ENCODE measurements around the gene WNT6.

The WNT6 gene

GRCh38 chr2:218870984-218871344, 11.4 kb downstream of the WNT6 start:
- DNase-seq (ENCODE audit: low read depth) = no peak
- TF ChIP-seq, protein P1, sequence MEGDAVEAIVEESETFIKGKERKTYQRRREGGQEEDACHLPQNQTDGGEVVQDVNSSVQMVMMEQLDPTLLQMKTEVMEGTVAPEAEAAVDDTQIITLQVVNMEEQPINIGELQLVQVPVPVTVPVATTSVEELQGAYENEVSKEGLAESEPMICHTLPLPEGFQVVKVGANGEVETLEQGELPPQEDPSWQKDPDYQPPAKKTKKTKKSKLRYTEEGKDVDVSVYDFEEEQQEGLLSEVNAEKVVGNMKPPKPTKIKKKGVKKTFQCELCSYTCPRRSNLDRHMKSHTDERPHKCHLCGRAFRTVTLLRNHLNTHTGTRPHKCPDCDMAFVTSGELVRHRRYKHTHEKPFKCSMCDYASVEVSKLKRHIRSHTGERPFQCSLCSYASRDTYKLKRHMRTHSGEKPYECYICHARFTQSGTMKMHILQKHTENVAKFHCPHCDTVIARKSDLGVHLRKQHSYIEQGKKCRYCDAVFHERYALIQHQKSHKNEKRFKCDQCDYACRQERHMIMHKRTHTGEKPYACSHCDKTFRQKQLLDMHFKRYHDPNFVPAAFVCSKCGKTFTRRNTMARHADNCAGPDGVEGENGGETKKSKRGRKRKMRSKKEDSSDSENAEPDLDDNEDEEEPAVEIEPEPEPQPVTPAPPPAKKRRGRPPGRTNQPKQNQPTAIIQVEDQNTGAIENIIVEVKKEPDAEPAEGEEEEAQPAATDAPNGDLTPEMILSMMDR (conservative IDR thresholded peaks at IDR 0.05; ENCODE audit: low read depth, low read length) = no peak
- no peak overlapping the region for H3K4me3 ChIP-seq (ENCODE audit: low read length)

DNA sequence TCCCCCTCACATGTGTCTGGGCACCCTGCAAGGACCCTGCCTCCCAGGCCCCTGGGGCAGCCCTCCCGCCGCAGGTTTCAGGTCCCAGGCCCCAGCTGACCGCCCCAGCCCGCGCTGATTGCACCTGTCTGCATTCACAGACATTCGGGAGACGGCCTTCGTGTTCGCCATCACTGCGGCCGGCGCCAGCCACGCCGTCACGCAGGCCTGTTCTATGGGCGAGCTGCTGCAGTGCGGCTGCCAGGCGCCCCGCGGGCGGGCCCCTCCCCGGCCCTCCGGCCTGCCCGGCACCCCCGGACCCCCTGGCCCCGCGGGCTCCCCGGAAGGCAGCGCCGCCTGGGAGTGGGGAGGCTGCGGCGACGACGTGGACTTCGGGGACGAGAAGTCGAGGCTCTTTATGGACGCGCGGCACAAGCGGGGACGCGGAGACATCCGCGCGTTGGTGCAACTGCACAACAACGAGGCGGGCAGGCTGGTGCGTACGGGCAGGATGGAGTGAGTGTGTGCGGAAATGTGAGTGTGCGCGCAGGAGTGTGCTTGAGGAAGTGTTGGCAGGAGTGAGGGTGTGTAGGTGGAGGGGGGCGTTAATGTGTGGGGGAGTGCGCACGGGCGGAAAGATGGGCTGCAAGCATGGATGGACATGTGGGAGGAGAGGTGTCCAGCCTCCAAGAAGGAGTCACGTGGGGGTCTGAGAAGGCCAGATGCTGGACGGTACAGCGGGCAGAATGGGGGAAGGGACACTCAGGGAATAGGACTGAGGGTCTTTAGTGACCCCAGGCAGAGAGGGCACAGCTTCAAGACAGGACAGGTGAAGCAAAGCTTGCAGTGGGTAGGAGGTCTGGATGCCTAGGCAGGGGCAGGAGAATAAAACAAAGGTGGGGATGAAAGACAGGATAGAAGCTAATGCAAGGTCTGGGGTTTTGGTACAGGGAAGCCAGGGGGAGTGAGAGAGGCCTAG, 12.0 kb downstream of the WNT6 start:
- H3K4me3 ChIP-seq (ENCODE audit: low read length) = no peak overlapping the region
- TF ChIP-seq, protein P1 (conservative IDR thresholded peaks at IDR 0.05; ENCODE audit: low read depth, low read length) = no peak
- DNase-seq (ENCODE audit: low read depth) = no peak

DNA sequence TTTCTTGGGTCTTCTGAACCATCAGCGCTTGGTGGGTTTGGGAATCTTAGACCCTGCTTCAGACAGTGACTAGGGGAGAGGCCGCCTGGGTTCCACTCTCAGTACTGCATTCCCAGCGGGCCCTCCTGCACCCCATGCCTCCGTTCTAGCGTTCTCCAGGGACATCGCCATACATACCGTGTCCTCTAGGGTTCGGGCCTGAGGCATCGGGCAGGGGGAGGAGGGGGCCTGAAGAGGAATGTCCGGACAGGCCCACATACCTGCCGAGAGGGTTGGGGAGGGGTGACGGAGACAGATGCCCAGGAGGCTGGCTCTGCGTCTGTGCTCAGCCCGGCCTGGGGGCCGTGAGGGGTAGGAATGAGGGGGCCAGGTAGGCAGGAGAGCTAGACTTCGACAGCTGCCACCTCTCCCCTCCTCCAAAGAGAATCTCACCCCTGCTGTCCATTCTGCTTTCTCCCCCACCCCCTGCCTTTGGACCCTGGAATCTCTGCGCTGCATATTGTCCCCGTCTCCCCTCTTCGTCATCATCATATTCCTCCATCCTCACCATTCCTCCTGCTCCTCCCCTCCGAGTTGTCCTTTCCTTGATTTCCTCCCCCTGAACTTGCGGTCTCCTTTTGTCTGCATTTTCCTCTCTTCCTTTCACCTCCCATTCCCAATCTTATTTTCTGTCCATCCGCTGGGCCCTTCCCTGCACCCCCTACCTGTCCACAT, 13.2 kb downstream of the WNT6 start:
- TF ChIP-seq, protein P1 (conservative IDR thresholded peaks at IDR 0.05; ENCODE audit: low read depth, low read length) = no peak
- no peak for DNase-seq (ENCODE audit: low read depth)
- H3K4me3 ChIP-seq (ENCODE audit: low read length) = no peak overlapping the region

DNA sequence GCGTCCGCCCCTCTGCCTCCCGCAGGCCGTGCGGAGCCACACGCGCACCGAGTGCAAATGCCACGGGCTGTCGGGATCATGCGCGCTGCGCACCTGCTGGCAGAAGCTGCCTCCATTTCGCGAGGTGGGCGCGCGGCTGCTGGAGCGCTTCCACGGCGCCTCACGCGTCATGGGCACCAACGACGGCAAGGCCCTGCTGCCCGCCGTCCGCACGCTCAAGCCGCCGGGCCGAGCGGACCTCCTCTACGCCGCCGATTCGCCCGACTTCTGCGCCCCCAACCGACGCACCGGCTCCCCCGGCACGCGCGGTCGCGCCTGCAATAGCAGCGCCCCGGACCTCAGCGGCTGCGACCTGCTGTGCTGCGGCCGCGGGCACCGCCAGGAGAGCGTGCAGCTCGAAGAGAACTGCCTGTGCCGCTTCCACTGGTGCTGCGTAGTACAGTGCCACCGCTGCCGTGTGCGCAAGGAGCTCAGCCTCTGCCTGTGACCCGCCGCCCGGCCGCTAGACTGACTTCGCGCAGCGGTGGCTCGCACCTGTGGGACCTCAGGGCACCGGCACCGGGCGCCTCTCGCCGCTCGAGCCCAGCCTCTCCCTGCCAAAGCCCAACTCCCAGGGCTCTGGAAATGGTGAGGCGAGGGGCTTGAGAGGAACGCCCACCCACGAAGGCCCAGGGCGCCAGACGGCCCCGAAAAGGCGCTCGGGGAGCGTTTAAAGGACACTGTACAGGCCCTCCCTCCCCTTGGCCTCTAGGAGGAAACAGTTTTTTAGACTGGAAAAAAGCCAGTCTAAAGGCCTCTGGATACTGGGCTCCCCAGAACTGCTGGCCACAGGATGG, 14.0 kb downstream of the WNT6 start:
- H3K4me3 ChIP-seq (ENCODE audit: low read length) = no peak overlapping the region
- TF ChIP-seq, protein P1 (conservative IDR thresholded peaks at IDR 0.05; ENCODE audit: low read depth, low read length) = no peak
- no peak for DNase-seq (ENCODE audit: low read depth)

GRCh38 chr2:218875692-218876246, 16.2 kb downstream of the WNT6 start:
- no peak for DNase-seq (ENCODE audit: low read depth)
- no peak overlapping the region for H3K4me3 ChIP-seq (ENCODE audit: low read length)
- TF ChIP-seq, protein P1 (conservative IDR thresholded peaks at IDR 0.05; ENCODE audit: low read depth, low read length) = no peak

DNA sequence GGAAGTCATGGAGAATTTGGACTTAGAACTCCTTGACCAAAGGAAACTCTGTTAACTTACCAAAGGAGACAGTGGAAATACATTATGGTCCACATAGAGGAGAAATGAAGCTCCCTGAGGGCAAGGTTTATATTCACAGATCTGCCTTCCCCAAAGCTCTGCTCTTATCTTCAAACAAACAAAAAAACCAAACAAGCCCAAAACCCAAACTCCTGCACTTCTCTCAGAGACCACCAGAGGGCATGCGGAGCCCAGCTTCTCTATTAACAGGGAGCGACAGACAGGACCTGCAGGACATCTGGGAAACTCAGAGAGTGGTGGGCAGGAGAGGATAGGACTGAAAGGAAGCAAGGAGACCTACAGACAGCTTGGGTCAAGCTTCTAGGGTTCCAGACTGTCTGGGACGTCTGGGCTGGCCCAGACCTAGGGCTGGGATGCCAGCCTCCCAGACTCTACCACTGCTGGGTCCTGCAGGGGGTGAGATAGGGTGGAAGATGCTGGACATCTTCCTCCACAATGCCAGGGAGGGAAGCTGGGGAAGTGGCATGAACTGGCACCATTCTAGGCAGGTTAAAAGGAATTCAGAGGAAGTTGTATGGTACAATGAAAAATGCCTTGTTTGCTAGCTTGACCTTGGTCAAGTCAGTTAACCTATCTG, 17.1 kb downstream of the WNT6 start:
- DNase-seq (ENCODE audit: low read depth) = no peak
- H3K4me3 ChIP-seq (ENCODE audit: low read length) = no peak overlapping the region
- TF ChIP-seq, protein P1 (conservative IDR thresholded peaks at IDR 0.05; ENCODE audit: low read depth, low read length) = peak; percentile 99
